ENCODE data around the gene GCHFR. TPM values are rescaled to one million over a fixed set of nuclear protein-coding genes. Genes with fewer than 3 reads are reported as not detected.

The GCHFR gene
- total RNA-seq, 1 experiment from 2014 or later = 7.1 TPM

DNA sequence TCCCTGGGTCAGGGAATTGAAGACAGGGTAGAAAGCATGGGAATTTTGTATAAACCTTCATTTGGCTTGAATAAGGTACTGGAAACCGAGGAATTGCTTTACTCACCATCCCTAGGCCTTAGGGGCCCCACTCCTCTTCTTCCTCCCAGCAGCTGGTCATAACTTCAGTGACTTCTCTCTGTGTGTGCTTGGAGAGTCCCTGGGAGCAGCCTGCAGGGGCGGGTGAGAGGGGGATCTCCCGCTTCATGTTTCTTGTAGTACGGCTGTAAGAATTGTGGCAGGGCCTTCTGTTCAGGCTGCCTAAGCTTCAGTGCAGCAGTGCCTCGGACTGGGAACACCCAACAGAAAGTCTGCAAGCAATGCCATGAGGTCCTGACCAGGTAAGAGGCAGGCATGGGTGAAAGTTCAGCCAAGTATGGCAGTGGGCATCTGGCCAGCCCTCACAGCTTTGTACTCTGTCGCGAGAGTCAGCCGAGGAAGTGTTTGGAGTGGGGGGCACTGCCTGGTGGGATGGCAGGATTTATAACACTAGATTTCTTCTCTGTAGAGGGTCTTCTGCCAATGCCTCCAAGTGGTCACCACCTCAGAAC lies 45.1 kb downstream of the GCHFR start:
- intact Hi-C loops (cut with micrococcal nuclease; ENCODE audit: unreplicated experiment) = no loop called here
- TF ChIP-seq, protein P1, sequence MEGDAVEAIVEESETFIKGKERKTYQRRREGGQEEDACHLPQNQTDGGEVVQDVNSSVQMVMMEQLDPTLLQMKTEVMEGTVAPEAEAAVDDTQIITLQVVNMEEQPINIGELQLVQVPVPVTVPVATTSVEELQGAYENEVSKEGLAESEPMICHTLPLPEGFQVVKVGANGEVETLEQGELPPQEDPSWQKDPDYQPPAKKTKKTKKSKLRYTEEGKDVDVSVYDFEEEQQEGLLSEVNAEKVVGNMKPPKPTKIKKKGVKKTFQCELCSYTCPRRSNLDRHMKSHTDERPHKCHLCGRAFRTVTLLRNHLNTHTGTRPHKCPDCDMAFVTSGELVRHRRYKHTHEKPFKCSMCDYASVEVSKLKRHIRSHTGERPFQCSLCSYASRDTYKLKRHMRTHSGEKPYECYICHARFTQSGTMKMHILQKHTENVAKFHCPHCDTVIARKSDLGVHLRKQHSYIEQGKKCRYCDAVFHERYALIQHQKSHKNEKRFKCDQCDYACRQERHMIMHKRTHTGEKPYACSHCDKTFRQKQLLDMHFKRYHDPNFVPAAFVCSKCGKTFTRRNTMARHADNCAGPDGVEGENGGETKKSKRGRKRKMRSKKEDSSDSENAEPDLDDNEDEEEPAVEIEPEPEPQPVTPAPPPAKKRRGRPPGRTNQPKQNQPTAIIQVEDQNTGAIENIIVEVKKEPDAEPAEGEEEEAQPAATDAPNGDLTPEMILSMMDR (conservative IDR thresholded peaks at IDR 0.05; ENCODE audit: low read depth, low read length) = no peak
- no peak for TF ChIP-seq EZH2 (IDR thresholded peaks at IDR 0.05; ENCODE audit: borderline replicate concordance, low read depth, low read length, poor library complexity, severe bottlenecking)
- Histone ChIP-seq H3K36me3 (ENCODE audit: insufficient read depth, low read length, poor library complexity, severe bottlenecking) (peaks cover 13% of the 10 kb centered on the region), H3K4me1 (ENCODE audit: insufficient read depth, low read length, poor library complexity, severe bottlenecking) (peaks cover 6% of the 10 kb centered on the region), H3K27ac (ENCODE audit: low read depth, low read length, poor library complexity, severe bottlenecking) (no peak overlapping the region), H3K4me3 (ENCODE audit: low read depth, low read length, poor library complexity, severe bottlenecking) (peak overlapping the region; percentile 97), H3K9me3 (ENCODE audit: low read depth, low read length, poor library complexity, severe bottlenecking) (no peaks in the 10 kb centered on the region), H3K27me3 (replicated peaks; ENCODE audit: insufficient read depth, low read depth, low read length, poor library complexity) (no peaks in the 10 kb centered on the region)
- DNase-seq (ENCODE audit: low spot score) = no peak
- BruUV-seq (replicated peaks) = no TSS peak
- ChIA-PET POLR2A (ENCODE audit: low non-redundant PET) (no interaction called here), CTCF (no interaction called here)

DNA sequence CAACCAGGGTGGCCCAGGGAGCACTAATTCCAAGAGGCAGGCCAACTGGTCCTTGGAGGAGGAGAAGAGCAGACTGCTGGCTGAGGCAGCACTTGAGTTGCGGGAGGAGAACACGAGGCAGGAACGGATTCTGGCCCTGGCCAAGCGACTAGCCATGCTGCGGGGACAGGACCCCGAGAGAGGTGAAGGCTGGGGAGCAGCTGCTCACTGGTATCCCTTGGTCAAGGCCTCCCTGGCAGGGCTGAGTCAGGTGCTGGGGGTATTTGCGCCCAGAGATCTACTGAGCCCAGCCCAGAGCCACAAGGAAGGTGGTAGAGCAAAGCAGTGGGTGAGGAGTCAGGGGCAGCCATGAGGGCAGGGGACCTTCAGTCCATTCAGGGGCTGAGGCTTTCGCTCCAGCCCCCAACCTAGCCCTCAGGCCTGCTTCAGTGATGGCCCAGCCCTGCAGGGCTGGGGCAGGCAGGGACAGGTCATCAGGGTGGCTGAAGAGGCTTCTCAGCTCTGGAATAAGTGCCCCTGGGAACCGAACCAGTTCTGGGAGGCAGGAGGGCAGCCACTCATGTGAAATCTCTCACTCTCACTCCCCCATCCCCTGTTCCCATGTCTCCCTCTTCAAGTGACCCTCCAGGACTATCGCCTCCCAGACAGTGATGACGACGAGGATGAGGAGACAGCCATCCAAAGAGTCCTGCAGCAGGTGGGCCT lies 49.0 kb downstream of the GCHFR start:
- no peak overlapping the region for H3K27ac ChIP-seq (ENCODE audit: low read depth, low read length, poor library complexity, severe bottlenecking)
- TF ChIP-seq, protein P1 (conservative IDR thresholded peaks at IDR 0.05; ENCODE audit: low read depth, low read length) = no peak
- TF ChIP-seq EZH2 (IDR thresholded peaks at IDR 0.05; ENCODE audit: borderline replicate concordance, low read depth, low read length, poor library complexity, severe bottlenecking) = no peak
- CTCF ChIA-PET = no interaction called here
- H3K27me3 ChIP-seq (replicated peaks; ENCODE audit: insufficient read depth, low read depth, low read length, poor library complexity) = no peaks in the 10 kb centered on the region
- H3K4me3 ChIP-seq (ENCODE audit: low read depth, low read length, poor library complexity, severe bottlenecking) = no peak overlapping the region
- no TSS peak for BruUV-seq (replicated peaks)
- peaks cover 13% of the 10 kb centered on the region for H3K36me3 ChIP-seq (ENCODE audit: insufficient read depth, low read length, poor library complexity, severe bottlenecking)
- intact Hi-C loops (cut with micrococcal nuclease; ENCODE audit: unreplicated experiment) = no loop called here
- POLR2A ChIA-PET (ENCODE audit: low non-redundant PET) = no interaction called here
- no peaks in the 10 kb centered on the region for H3K4me1 ChIP-seq (ENCODE audit: insufficient read depth, low read length, poor library complexity, severe bottlenecking)
- no peak for DNase-seq (ENCODE audit: low spot score)
- H3K9me3 ChIP-seq (ENCODE audit: low read depth, low read length, poor library complexity, severe bottlenecking) = no peaks in the 10 kb centered on the region

DNA sequence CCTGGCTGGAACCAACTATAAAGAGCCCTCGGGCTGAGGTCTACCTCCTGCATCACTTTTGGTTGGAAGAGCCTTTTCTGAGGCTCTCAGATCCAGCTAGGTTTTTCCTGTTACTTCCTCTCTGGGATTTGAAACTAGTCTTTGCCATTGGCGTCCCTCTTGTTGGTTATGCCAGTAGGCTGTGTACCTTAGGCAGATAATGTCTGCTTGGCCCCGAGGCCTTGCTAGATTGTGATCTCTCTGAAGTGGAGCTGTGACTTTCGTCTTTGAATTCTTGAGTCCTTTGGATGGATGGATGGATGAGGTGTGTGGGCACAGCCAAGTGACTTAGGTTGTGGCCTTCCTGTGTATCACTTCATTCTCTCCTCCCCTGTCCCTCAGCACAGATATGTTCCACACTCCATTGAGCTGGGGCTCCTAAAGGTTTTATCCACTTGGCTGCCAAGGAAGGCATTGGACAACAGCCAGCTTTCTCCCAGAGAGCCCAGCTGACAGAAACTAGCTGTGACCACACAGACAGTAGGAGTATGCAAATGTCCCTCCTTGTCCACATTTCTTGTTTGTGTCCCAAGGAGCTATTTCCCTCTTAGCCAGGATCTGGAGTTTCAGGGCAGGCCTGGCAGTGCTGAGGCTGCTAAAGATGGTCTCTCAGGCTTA lies 51.3 kb downstream of the GCHFR start:
- BruUV-seq (replicated peaks) = no TSS peak
- Histone ChIP-seq H3K36me3 (ENCODE audit: insufficient read depth, low read length, poor library complexity, severe bottlenecking) (peaks cover 13% of the 10 kb centered on the region), H3K9me3 (ENCODE audit: low read depth, low read length, poor library complexity, severe bottlenecking) (no peaks in the 10 kb centered on the region), H3K4me1 (ENCODE audit: insufficient read depth, low read length, poor library complexity, severe bottlenecking) (no peaks in the 10 kb centered on the region), H3K27ac (ENCODE audit: low read depth, low read length, poor library complexity, severe bottlenecking) (no peak overlapping the region), H3K4me3 (ENCODE audit: low read depth, low read length, poor library complexity, severe bottlenecking) (no peak overlapping the region), H3K27me3 (replicated peaks; ENCODE audit: insufficient read depth, low read depth, low read length, poor library complexity) (no peaks in the 10 kb centered on the region)
- ChIA-PET POLR2A (ENCODE audit: low non-redundant PET) (no interaction called here), CTCF (no interaction called here)
- TF ChIP-seq EZH2 (IDR thresholded peaks at IDR 0.05; ENCODE audit: borderline replicate concordance, low read depth, low read length, poor library complexity, severe bottlenecking) = no peak
- TF ChIP-seq, protein P1 (conservative IDR thresholded peaks at IDR 0.05; ENCODE audit: low read depth, low read length) = no peak
- intact Hi-C loops (cut with micrococcal nuclease; ENCODE audit: unreplicated experiment) = no loop called here
- peak; percentile 36 for DNase-seq (ENCODE audit: low spot score)

Other genes starting within 250 kb of the GCHFR start
- gene CCDC32, start 199.0 kb upstream of the GCHFR start, total RNA-seq (2021) = 10.4 and 11.7 TPM in 2 replicates
- gene RPUSD2, start 194.8 kb upstream of the GCHFR start, total RNA-seq (2021) = 17.0 and 18.1 TPM in 2 replicates
- gene KNL1, start 169.8 kb upstream of the GCHFR start, total RNA-seq (2021) = 36.7 and 40.3 TPM in 2 replicates
- gene RAD51, start 68.9 kb upstream of the GCHFR start, total RNA-seq (2021) = 44.8 and 51.1 TPM in 2 replicates
- 50.8 and 50.9 TPM in 2 replicates for gene RMDN3, start 8.8 kb upstream of the GCHFR start, total RNA-seq (2021)
- gene C15orf62, start 5.9 kb downstream of the GCHFR start, total RNA-seq (2021) = 0.33 and 0.62 TPM in 2 replicates
- gene ZFYVE19, start 43.0 kb downstream of the GCHFR start, total RNA-seq (2021) = 26.4 and 27.1 TPM in 2 replicates
- 34.5 and 37.1 TPM in 2 replicates for gene DNAJC17, start 43.4 kb downstream of the GCHFR start, total RNA-seq (2021)
- gene PPP1R14D, start 64.6 kb downstream of the GCHFR start, total RNA-seq (2021) = not detected in 2 replicates
- gene SPINT1, start 80.0 kb downstream of the GCHFR start, total RNA-seq (2021) = 1.9 and 3.3 TPM in 2 replicates
- 1.6 TPM in 2 replicates for gene RHOV, start 110.2 kb downstream of the GCHFR start, total RNA-seq (2021)
- 21.9 and 23.8 TPM in 2 replicates for gene VPS18, start 130.4 kb downstream of the GCHFR start, total RNA-seq (2021)
- gene DLL4, start 165.3 kb downstream of the GCHFR start, total RNA-seq (2021) = 0.11 and 0.15 TPM in 2 replicates
- 11.6 and 26.8 TPM in 2 replicates for gene CHAC1, start 189.4 kb downstream of the GCHFR start, total RNA-seq (2021)